Subcutaneous abdominal adipose tissue (tissue), 5 donors: ENCODE measurements around the gene ZDHHC11.
A peak's percentile ranks its signal among the peaks of the same experiment; 100 is the strongest.

ENCODE experiments used
- H3K27ac ChIP-seq: one replicate; pipeline ENCODE4 v1.7.0; 2013; ENCODE audit warnings: low read depth, mild to moderate bottlenecking, inconsistent platforms, low read length, moderate library complexity
- H3K27me3 ChIP-seq, 5 donors: one replicate each; pipeline ENCODE4 v1.7.0; 2013; ENCODE audit warnings: low read length in 5 of 5, inconsistent platforms in 1 of 5; ENCODE audit not compliant: control insufficient read depth in 5 of 5, insufficient read depth in 4 of 5
- H3K36me3 ChIP-seq, 5 donors: one replicate each; pipeline ENCODE4 v1.7.0; 2013; ENCODE audit warnings: low read length in 5 of 5; ENCODE audit not compliant: control insufficient read depth in 5 of 5, insufficient read depth in 5 of 5
- H3K4me1 ChIP-seq, 5 donors: one replicate each; pipeline ENCODE4 v1.7.0; 2013; ENCODE audit warnings: low read length in 5 of 5, mild to moderate bottlenecking in 3 of 5, moderate library complexity in 1 of 5; ENCODE audit not compliant: control insufficient read depth in 5 of 5, insufficient read depth in 5 of 5
- H3K4me3 ChIP-seq, 5 donors: one replicate each; pipeline ENCODE4 v1.7.0; 2013; ENCODE audit warnings: low read length in 5 of 5, low read depth in 1 of 5
- H3K9ac ChIP-seq, 5 donors: one replicate each; pipeline ENCODE4 v1.7.0; 2013; ENCODE audit warnings: low read length in 5 of 5, mild to moderate bottlenecking in 4 of 5, moderate library complexity in 3 of 5
- H3K9me3 ChIP-seq, 5 donors: one replicate each; pipeline ENCODE4 v1.7.0; 2013; ENCODE audit warnings: low read length in 5 of 5; ENCODE audit not compliant: control insufficient read depth in 5 of 5
- donor health status: healthy.
- donor health status: healthy.
- donor health status: healthy.
- donor health status: healthy.
- donor health status: healthy.

The ZDHHC11 gene, protein sequence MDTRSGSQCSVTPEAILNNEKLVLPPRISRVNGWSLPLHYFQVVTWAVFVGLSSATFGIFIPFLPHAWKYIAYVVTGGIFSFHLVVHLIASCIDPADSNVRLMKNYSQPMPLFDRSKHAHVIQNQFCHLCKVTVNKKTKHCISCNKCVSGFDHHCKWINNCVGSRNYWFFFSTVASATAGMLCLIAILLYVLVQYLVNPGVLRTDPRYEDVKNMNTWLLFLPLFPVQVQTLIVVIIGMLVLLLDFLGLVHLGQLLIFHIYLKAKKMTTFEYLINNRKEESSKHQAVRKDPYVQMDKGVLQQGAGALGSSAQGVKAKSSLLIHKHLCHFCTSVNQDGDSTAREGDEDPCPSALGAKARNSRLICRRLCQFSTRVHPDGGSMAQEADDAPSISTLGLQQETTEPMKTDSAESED

GRCh38 chr5:850511-851006, at the start of gene ZDHHC11:
TSS of gene ZDHHC11 (minus strand) at chr5:850986. CDS start at chr5:850602, 384 bp downstream.
- no peaks in the 10 kb centered on the region for H3K9me3 ChIP-seq
- H3K27me3 ChIP-seq = peaks cover 8 to 30% (median 21%) of the 10 kb centered on the region in 5 donors
- no peak within 1 kb of the TSS for H3K9ac ChIP-seq
- H3K27ac ChIP-seq = no peak within 1 kb of the TSS
- no peaks in the 10 kb centered on the region for H3K36me3 ChIP-seq
- H3K4me3 ChIP-seq = peak within 1 kb of the TSS in 3 of 5 donors; percentile 22 to 29 (median 28)
- H3K4me1 ChIP-seq = peaks cover 0 to 18% (median 11%) of the 10 kb centered on the region in 5 donors

GRCh38 chr5:893711-894110, 42.9 kb upstream of the ZDHHC11 start:
- H3K4me3 ChIP-seq = peak overlapping the region in 1 of 5 donors; percentile 83

DNA sequence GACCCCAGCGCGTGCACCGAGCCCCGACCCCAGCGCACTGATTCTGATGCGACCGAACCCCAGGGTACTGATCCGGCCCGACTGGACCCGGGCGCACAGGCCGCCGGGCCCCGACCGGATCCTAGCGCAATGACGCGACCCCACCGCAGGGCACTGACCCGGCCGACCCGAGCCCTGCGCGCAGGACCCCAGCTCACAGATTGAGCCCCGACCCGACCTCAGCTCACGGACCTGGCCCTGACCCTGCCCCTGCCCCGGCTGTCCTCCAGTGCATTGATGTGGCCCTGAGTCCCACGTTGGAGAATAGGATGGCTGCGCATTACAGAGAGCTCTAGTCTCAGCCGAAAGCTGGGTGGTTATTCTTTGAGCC, 42.3 kb upstream of the ZDHHC11 start:
- H3K36me3 ChIP-seq = peaks cover 3 to 30% (median 25%) of the 10 kb centered on the region in 5 donors
- H3K9ac ChIP-seq = peak overlapping the region in 4 of 5 donors; percentile 41 to 91 (median 68)
- H3K27ac ChIP-seq = no peak overlapping the region
- no peaks in the 10 kb centered on the region for H3K27me3 ChIP-seq
- H3K4me3 ChIP-seq = peak overlapping the region in 4 of 5 donors; percentile 83 to 95 (median 89)
- H3K4me1 ChIP-seq = peaks cover 2 to 35% (median 32%) of the 10 kb centered on the region in 5 donors
- H3K9me3 ChIP-seq = no peaks in the 10 kb centered on the region

More at GRCh38 chr5:893711-894110, 42.9 kb upstream of the ZDHHC11 start:
- no peaks in the 10 kb centered on the region for H3K27me3 ChIP-seq
- H3K4me1 ChIP-seq = peaks cover 2 to 29% (median 27%) of the 10 kb centered on the region in 5 donors
- peaks cover 2 to 24% (median 20%) of the 10 kb centered on the region in 5 donors for H3K36me3 ChIP-seq
- no peak overlapping the region for H3K9ac ChIP-seq
- H3K9me3 ChIP-seq = no peaks in the 10 kb centered on the region
- H3K27ac ChIP-seq = no peak overlapping the region

DNA sequence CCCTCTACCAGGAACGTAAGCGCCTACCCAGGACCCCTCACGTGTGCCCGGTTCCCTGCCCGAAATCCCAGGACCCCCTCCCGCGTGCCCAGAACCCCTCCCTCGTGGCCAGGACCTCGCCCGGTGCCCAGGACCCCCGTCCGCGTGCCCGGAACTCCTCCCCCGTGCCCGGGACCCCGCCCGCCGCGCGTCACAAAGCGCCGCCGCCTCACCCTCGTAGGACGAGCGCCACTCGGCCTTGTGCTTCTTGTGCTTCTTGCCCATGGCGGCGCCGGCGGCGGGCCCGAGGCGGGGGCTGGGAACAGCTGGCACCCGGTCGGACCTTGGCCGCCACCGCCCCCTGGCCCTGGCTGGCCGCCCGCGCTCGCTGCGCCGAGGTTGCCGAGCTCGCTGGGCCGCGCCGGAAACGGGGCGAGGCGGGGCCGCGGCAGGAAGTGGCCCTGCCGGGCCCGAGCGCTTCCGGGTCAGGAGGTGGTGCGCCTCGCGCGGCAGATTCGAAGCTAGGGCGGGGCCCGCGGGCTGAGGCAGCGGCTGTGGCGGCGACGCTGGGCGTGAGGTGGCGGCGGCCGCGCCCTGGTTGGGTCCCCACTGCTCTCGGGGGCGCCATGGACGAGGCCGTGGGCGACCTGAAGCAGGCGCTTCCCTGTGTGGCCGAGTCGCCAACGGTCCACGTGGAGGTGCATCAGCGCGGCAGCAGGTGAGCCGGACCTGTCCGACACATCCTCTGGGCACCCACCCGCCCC, 41.8 kb upstream of the ZDHHC11 start, which contains the start of the genes BRD9 and TRIP13:
Gene BRD9 (minus strand): TSS at position 408 of the 743 bp plus-strand sequence. CDS start 144 bp downstream, at position 264.
Gene TRIP13 (plus strand): TSS at position 491 of the 743 bp plus-strand sequence. CDS start 115 bp downstream, at position 606.
- Histone ChIP-seq H3K36me3 (peaks cover 4 to 35% (median 29%) of the 10 kb centered on the region in 5 donors), H3K4me3 (peak within 1 kb of the TSS; percentile 83 to 95 (median 90))

DNA sequence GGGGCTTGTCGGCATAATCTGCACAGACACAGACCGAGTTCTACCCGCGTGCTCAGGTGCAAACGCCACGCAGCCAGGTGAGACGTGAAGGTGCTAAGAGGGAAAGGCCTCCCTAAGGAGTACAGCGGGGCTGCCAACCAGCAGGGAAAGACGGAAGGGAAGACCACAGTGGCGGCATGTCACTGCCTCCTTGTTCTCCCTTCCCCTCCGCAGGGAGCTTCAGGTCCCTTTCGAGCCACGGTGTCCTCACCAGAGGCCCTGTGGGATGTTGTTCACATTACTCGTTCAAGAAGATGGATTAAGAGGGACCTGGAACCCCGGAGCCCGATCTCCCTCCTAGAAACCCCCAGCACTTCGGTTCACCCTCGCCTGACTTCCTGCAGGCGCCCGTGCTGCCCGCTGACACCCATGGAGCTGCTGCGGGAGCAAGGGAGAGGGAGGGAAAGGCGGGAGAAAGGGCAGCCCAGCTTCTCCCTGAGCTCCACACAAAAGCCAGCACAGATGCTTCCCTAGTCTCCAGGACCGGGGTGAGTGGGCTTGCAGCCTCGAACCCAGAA, 41.1 kb upstream of the ZDHHC11 start:
- peaks cover 8 to 42% (median 36%) of the 10 kb centered on the region in 5 donors for H3K36me3 ChIP-seq
- peak overlapping the region; percentile 80 to 92 (median 91) for H3K9ac ChIP-seq

More for the DNA sequence above, 41.8 kb upstream of the ZDHHC11 start, which contains the start of the genes BRD9 and TRIP13:
- Histone ChIP-seq H3K27ac (peak within 1 kb of the TSS; percentile 69), H3K4me1 (peaks cover 2 to 40% (median 34%) of the 10 kb centered on the region in 5 donors), H3K27me3 (no peaks in the 10 kb centered on the region), H3K9ac (peak within 1 kb of the TSS; percentile 80 to 92 (median 91)), H3K9me3 (no peaks in the 10 kb centered on the region)

GRCh38 chr5:891117-891836, 40.5 kb upstream of the ZDHHC11 start:
- peak overlapping the region; percentile 69 for H3K27ac ChIP-seq
- H3K9me3 ChIP-seq = no peaks in the 10 kb centered on the region
- H3K9ac ChIP-seq = peak overlapping the region in 4 of 5 donors; percentile 80 to 92 (median 91)
- peak overlapping the region; percentile 83 to 95 (median 90) for H3K4me3 ChIP-seq
- no peaks in the 10 kb centered on the region for H3K27me3 ChIP-seq
- peaks cover 8 to 48% (median 42%) of the 10 kb centered on the region in 5 donors for H3K36me3 ChIP-seq
- H3K4me1 ChIP-seq = peaks cover 2 to 40% (median 34%) of the 10 kb centered on the region in 5 donors

More for the DNA sequence above, 41.1 kb upstream of the ZDHHC11 start:
- H3K9me3 ChIP-seq = no peaks in the 10 kb centered on the region
- H3K4me1 ChIP-seq = peaks cover 2 to 40% (median 34%) of the 10 kb centered on the region in 5 donors
- H3K27ac ChIP-seq = peak overlapping the region; percentile 69
- no peaks in the 10 kb centered on the region for H3K27me3 ChIP-seq
- H3K4me3 ChIP-seq = peak overlapping the region; percentile 83 to 95 (median 90)

DNA sequence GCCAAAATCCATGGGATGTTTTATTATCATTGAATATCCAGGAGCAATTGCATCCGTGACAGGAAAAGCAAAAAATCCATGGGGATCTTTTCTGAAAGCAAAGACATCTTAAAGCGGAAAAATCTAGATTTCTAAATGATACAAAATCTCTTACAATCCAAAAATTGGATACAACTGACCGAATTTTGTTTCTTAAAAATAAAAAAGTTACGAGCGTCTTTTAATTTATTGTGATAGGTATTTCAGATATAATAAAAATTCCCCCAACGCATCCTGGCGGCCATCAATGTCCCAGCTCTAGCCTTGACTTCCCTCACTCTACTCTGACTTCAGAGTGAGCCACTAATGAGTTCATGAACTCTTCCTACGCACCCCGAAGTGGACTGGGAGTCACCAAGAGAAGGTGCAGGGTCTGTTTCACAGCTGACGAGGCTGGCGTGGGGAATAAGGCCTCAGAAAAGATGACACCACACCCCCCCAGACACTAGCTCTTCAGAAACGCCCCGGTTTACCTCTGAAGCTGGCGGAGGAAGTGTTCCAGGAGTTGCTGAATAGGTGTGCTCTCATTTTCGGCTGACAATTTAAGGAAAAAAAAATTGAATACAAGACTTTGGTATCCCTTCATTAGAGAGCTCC, 38.4 kb upstream of the ZDHHC11 start:
- H3K4me1 ChIP-seq = peaks cover 2 to 40% (median 34%) of the 10 kb centered on the region in 5 donors
- no peak overlapping the region for H3K9ac ChIP-seq
- peaks cover 8 to 69% (median 63%) of the 10 kb centered on the region in 5 donors for H3K36me3 ChIP-seq
- no peaks in the 10 kb centered on the region for H3K27me3 ChIP-seq
- H3K9me3 ChIP-seq = no peaks in the 10 kb centered on the region
- no peak overlapping the region for H3K4me3 ChIP-seq
- H3K27ac ChIP-seq = peak overlapping the region; percentile 57

DNA sequence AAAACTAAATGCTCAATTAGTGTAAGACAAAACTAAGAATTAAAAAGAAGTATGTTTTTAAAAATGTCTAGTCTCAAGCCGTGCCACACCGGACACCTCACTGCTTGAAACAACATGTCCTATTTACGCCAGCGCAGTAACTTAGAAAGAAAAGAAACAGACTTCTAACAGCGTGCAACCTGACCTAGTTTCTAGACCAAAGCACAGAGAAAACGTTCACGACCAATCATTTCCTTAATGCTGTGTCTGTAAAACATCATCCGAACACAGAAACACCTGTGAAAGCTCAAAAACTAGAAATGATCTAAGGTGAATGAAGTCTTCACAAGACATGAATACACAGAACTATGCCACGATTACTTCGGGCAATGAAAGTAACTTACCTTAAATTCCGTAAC, 37.9 kb upstream of the ZDHHC11 start:
- Histone ChIP-seq H3K4me1 (peaks cover 2 to 40% (median 34%) of the 10 kb centered on the region in 5 donors), H3K27me3 (no peaks in the 10 kb centered on the region), H3K36me3 (peaks cover 8 to 75% (median 68%) of the 10 kb centered on the region in 5 donors), H3K9me3 (no peaks in the 10 kb centered on the region), H3K9ac (no peak overlapping the region), H3K4me3 (no peak overlapping the region), H3K27ac (peak overlapping the region; percentile 57)
